HFFc6 (cell line): ENCODE measurements around the gene DNAJC10. TPM values are rescaled to one million over a fixed set of nuclear protein-coding genes. Genes with fewer than 3 reads are reported as not detected.

Experiments used
- DNase-seq: peaks from one replicate; pipeline ENCODE4 v3.0.0-alpha.2; 2018
- H3K27ac Mint-ChIP-seq: 2 replicates; pipeline ENCODE4 v1.8.0; 2020; ENCODE audit warnings: mild to moderate bottlenecking, mixed read lengths
- H3K27me3 Mint-ChIP-seq: 2 replicates; pipeline ENCODE4 v1.8.0; 2021; ENCODE audit warnings: mild to moderate bottlenecking, moderate library complexity, mixed read lengths; ENCODE audit not compliant: insufficient read depth
- H3K36me3 Mint-ChIP-seq: 2 replicates; pipeline ENCODE4 v1.8.0; 2021; ENCODE audit warnings: low read depth, mixed read lengths
- H3K4me1 Mint-ChIP-seq: 2 replicates; pipeline ENCODE4 v1.8.0; 2020; ENCODE audit warnings: low read depth, mixed read lengths
- H3K4me3 Mint-ChIP-seq: 2 replicates; pipeline ENCODE4 v1.8.0; 2020; ENCODE audit warnings: mild to moderate bottlenecking, moderate library complexity, mixed read lengths
- H3K9me3 Mint-ChIP-seq: 2 replicates; pipeline ENCODE4 v1.8.0; 2020; ENCODE audit warnings: mild to moderate bottlenecking, mixed read lengths
- total RNA-seq, 6 experiments: library from RNA; stranded (reverse); fragmentation: NEBNext Ultra II Directional; extraction: Animal tissue kit (Norgen Biotek cat#: 25700); gene quantifications; 2 replicates in 1 of 6; 3 replicates in 5 of 6; pipeline ENCODE4 v1.2.3, GENCODE V29; 2021
- TF ChIP-seq, protein P1 (sequence below): fragments of 200-600 bp; sonication (generic); IDR thresholded peaks from 2 replicates; pipeline ENCODE4 v1.5.0; 2021; ENCODE audit warnings: antibody characterized with exemption, mild to moderate bottlenecking

Gene DNAJC10
- total RNA-seq, 6 experiments from 2014 or later, result 128 to 137 (median 131) TPM

DNA sequence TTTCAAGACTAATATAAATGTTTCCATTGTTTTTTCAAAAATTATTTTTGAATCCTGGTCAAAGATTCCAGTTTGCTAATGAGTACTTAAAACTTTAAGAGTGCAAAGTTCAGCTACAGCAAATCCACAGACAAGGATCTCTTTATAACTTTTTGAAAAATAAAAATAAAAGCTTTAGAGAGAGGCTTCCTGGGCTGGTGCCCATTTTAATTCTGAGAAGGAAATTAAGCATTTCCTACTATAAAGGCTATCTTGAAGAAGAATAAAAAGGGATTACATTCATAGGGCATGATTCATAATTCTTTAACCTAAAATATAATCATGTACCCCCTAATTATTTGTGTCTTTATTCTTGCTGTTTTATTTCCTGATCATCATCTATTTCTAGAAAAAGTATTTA, 38.2 kb downstream of the DNAJC10 start:
- Mint-ChIP-seq H3K4me1 (no peaks in the 10 kb centered on the region), H3K4me3 (no peak overlapping the region), H3K27ac (no peak overlapping the region), H3K36me3 (peaks cover 24% of the 10 kb centered on the region), H3K27me3 (no peaks in the 10 kb centered on the region), H3K9me3 (no peaks in the 10 kb centered on the region)
- DNase-seq, result no peak
- TF ChIP-seq, protein P1, sequence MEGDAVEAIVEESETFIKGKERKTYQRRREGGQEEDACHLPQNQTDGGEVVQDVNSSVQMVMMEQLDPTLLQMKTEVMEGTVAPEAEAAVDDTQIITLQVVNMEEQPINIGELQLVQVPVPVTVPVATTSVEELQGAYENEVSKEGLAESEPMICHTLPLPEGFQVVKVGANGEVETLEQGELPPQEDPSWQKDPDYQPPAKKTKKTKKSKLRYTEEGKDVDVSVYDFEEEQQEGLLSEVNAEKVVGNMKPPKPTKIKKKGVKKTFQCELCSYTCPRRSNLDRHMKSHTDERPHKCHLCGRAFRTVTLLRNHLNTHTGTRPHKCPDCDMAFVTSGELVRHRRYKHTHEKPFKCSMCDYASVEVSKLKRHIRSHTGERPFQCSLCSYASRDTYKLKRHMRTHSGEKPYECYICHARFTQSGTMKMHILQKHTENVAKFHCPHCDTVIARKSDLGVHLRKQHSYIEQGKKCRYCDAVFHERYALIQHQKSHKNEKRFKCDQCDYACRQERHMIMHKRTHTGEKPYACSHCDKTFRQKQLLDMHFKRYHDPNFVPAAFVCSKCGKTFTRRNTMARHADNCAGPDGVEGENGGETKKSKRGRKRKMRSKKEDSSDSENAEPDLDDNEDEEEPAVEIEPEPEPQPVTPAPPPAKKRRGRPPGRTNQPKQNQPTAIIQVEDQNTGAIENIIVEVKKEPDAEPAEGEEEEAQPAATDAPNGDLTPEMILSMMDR, result no peak

DNA sequence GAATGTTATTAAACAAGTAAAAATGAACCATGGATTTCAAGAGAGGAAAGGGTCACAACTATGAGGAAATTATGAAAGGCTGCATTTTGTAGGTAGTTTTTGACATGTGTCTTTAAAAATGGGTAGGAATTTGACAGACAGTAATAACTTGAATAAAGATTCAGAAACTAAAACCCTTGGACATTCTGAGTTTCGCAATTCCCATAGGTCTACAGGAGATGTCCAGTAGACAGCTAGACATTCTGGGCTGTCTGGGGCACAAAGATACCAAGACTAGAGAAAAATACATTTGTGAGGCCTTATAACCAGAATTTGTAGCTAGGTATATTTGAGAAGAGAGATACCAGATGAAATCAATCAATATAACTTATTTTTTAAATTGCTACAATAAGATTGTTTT, 42.3 kb downstream of the DNAJC10 start:
- TF ChIP-seq, protein P1, result no peak
- no peak overlapping the region for H3K4me3 Mint-ChIP-seq
- no peaks in the 10 kb centered on the region for H3K9me3 Mint-ChIP-seq
- no peak overlapping the region for H3K27ac Mint-ChIP-seq
- 0 out of 2 replicates have a peak, but pooled peaks cover 10% of the 10 kb centered on the region for H3K4me1 Mint-ChIP-seq
- no peak for DNase-seq
- H3K27me3 Mint-ChIP-seq, result no peaks in the 10 kb centered on the region
- H3K36me3 Mint-ChIP-seq, result peaks cover 7% of the 10 kb centered on the region

DNA sequence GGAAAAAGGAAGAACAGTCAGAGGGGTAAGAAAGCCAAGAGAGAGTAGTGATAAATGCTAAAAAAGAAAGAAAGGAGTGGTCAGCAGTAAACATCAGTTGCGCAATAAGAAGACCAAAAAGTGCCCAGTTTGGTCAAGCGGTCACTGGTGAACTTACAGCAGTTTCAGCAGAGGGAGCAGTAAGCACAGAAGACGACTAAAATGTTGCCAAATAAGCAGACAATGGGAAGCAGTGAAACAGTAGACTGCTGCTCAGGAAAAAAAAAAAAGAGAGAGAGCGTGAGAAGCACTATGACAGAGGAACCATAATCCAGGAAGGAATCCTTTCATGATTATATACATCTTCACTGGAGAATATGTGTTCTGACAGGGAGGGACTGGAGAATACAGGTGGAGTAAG, 45.8 kb downstream of the DNAJC10 start:
- Mint-ChIP-seq H3K27ac (peak overlapping the region; percentile 22; the same call in 1 of the 2 replicates), H3K4me3 (no peak overlapping the region), H3K27me3 (no peaks in the 10 kb centered on the region; the same call in 1 of the 2 replicates), H3K4me1 (0 out of 2 replicates have a peak, but pooled peaks cover 10% of the 10 kb centered on the region), H3K36me3 (peaks cover 7% of the 10 kb centered on the region), H3K9me3 (no peaks in the 10 kb centered on the region)
- TF ChIP-seq, protein P1, result peak; percentile 6; the same call in 1 of the 2 replicates
- no peak for DNase-seq

DNA sequence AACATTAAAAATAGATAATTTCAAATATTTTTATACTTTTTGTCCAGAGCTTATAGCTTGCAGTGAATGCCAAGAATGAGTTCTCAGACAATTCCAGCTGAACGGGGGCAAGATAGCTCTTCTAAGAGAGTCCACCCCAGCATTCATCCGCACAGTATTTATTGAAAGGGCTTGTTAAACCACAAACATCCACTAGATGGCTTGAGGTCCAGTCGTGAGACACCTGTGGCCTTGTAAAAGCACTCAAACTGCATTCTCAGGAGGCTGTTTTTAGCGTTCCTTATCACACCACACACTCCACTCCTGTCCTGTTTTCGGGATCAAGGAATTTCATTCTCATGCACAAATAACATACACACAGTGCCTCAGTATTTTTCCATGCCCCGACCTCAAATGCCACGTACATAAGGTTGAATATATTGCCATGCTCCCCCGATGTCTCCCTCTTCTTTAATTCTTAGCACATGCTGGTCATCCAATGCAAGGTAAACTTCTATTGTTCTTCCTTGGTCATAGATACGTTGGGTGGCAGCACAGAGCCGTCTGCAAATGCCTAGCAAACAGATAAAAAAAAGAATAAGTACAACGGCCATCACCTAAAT, 47.4 kb downstream of the DNAJC10 start:
- H3K36me3 Mint-ChIP-seq, result peaks cover 16% of the 10 kb centered on the region
- no peaks in the 10 kb centered on the region; the same call in 1 of the 2 replicates for H3K27me3 Mint-ChIP-seq
- TF ChIP-seq, protein P1, result peak; percentile 78
- H3K4me3 Mint-ChIP-seq, result no peak overlapping the region
- DNase-seq, result peak; percentile 12
- H3K27ac Mint-ChIP-seq, result no peak overlapping the region
- peaks cover 16% of the 10 kb centered on the region; the same call in 1 of the 2 replicates for H3K4me1 Mint-ChIP-seq
- H3K9me3 Mint-ChIP-seq, result no peaks in the 10 kb centered on the region

DNA sequence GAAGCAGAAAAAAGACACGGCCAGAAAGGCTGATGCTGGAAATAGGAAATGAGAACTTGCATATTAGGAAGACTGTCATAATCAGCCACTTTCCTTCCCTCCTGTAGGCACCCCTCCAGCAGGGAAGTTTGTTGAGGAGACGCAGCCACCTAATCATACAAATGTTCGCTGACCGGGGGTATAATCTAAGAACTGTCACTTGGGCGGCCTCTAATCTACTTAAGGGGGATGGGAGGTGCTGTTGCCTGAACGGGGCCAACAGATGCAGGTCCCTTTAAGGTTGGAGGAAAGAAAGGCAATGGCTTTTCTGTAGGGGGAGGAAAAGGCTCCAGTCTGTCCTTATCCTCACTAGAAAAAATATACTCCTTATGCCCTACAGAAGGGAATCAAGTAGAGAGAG, 50.6 kb downstream of the DNAJC10 start:
- peaks cover 13% of the 10 kb centered on the region; the same call in 1 of the 2 replicates for H3K4me1 Mint-ChIP-seq
- DNase-seq, result no peak
- peaks cover 12% of the 10 kb centered on the region for H3K9me3 Mint-ChIP-seq
- no peak overlapping the region for H3K4me3 Mint-ChIP-seq
- TF ChIP-seq, protein P1, result no peak
- peaks cover 41% of the 10 kb centered on the region for H3K36me3 Mint-ChIP-seq
- no peaks in the 10 kb centered on the region; the same call in 1 of the 2 replicates for H3K27me3 Mint-ChIP-seq
- no peak overlapping the region for H3K27ac Mint-ChIP-seq
